Activated CD4-positive, alpha-beta T cell treated with anti-CD3 and anti-CD28 coated beads, Interleukin-2, amount 50 U/mL, for 16 hours (primary cell): ENCODE data around the gene COL6A6.
"Not testable (repeated sequence)": the region's sequence is repeated elsewhere in the genome, so short reads cannot be mapped to it uniquely, and the experiment has no call there.

ENCODE experiments used
- DNase-seq: peaks from one replicate; pipeline ENCODE4 v3.0.0-alpha.2; 2020

COL6A6 gene

GRCh38 chr3:130539005-130539404 is 22.0 kb downstream of the COL6A6 start:
- peak; percentile 48 for DNase-seq

- no peak for DNase-seq
Measured at GRCh38 chr3:130543322-130543721, 26.3 kb downstream of the COL6A6 start.

- no peak for DNase-seq
Measured at GRCh38 chr3:130546920-130547679, 30.1 kb downstream of the COL6A6 start.

- DNase-seq = not testable (repeated sequence)
Measured at GRCh38 chr3:130547680-130548065, 30.7 kb downstream of the COL6A6 start.

GRCh38 chr3:130548356-130548755 is 31.4 kb downstream of the COL6A6 start:
- DNase-seq = no peak

GRCh38 chr3:130557336-130558035 is 40.5 kb downstream of the COL6A6 start:
- no peak for DNase-seq

- no peak for DNase-seq
Measured at GRCh38 chr3:130558366-130558765, 41.4 kb downstream of the COL6A6 start.

- no peak for DNase-seq
Measured at GRCh38 chr3:130565224-130565623, 48.2 kb downstream of the COL6A6 start.
